Measurements from ENCODE around the gene POU5F1.
"Not testable (repeated sequence)": the region's sequence is repeated elsewhere in the genome, so short reads cannot be mapped to it uniquely, and the experiment has no call there.

POU5F1 gene

GRCh38 chr6:31165064-31165832 lies 5.2 kb downstream of the POU5F1 start:
- DNase-seq: not testable (repeated sequence)

GRCh38 chr6:31164475-31165063 lies 5.9 kb downstream of the POU5F1 start:
- not testable (repeated sequence) for DNase-seq

- no peak for DNase-seq
These were observed 6.6 kb downstream of the POU5F1 start for GRCh38 chr6:31163922-31164321.

- no peak for DNase-seq
These were observed 7.9 kb downstream of the POU5F1 start for GRCh38 chr6:31162463-31163165.

GRCh38 chr6:31161216-31162126 lies 9.0 kb downstream of the POU5F1 start:
- DNase-seq: no peak

GRCh38 chr6:31158863-31159855 lies 11.3 kb downstream of the POU5F1 start:
- DNase-seq: no peak

- peak; percentile 93 for DNase-seq
These were observed 12.2 kb downstream of the POU5F1 start, which contains the start of gene TCF19 for GRCh38 chr6:31158140-31158862. Gene TCF19 (plus strand): TSS chr6:31158589. CDS start chr6:31159470, 881 bp downstream.

GRCh38 chr6:31157513-31158139 lies 12.9 kb downstream of the POU5F1 start, which contains the start of gene CCHCR1:
Gene CCHCR1 (minus strand): TSS chr6:31157802. CDS start chr6:31157600, 202 bp downstream.
- no peak for DNase-seq

- no peak for DNase-seq
These were observed 13.8 kb downstream of the POU5F1 start for GRCh38 chr6:31156641-31157040.

- no peak for DNase-seq
These were observed 16.0 kb downstream of the POU5F1 start for GRCh38 chr6:31154436-31154835.

- no peak for DNase-seq
These were observed 17.7 kb downstream of the POU5F1 start for GRCh38 chr6:31152781-31153180.

GRCh38 chr6:31149827-31150447 lies 20.5 kb downstream of the POU5F1 start:
- DNase-seq: no peak

GRCh38 chr6:31145386-31145785 lies 25.1 kb downstream of the POU5F1 start:
- no peak for DNase-seq

- no peak for DNase-seq
These were observed 25.5 kb downstream of the POU5F1 start for GRCh38 chr6:31144970-31145340.

GRCh38 chr6:31144296-31144969 lies 26.0 kb downstream of the POU5F1 start:
- DNase-seq: no peak

GRCh38 chr6:31143148-31143547 lies 27.3 kb downstream of the POU5F1 start:
- no peak for DNase-seq

- no peak for DNase-seq
These were observed 28.1 kb downstream of the POU5F1 start for GRCh38 chr6:31142361-31142761.

GRCh38 chr6:31140643-31141042 lies 29.8 kb downstream of the POU5F1 start:
- DNase-seq: no peak

- no peak for DNase-seq
These were observed 30.9 kb downstream of the POU5F1 start for GRCh38 chr6:31139599-31139998.
